IMR-90 (cell line): ENCODE results near the gene CAPRIN1. TPM values are rescaled to one million over a fixed set of nuclear protein-coding genes. Genes with fewer than 3 reads are reported as not detected.

Experiments used
- ATAC-seq: fragments of 200-7000 bp; cut with Tn5 transposase; 2 replicates; pipeline ENCODE4 v1.9.1; 2020; ENCODE audit warnings: low read depth, mild to moderate bottlenecking, moderate library complexity
- BruUV-seq: library from RNA; stranded (reverse); fragments of 400-500 nt; replicated peaks from 2 replicates; lab custom pipeline; 2021; lab: Mats Ljungman, UMichigan
- CTCF ChIA-PET: fragments of 300-600 bp; formaldehyde crosslinking; extraction: SDS; loops from one replicate; lab custom pipeline; 2021; ENCODE audit warnings: antibody characterized with exemption; lab: Yijun Ruan, JAX
- POLR2A ChIA-PET: fragments of 300-600 bp; sonication (Branson Sonifier 250); formaldehyde crosslinking; loops from one replicate; lab custom pipeline; 2022; ENCODE audit warnings: antibody characterized with exemption; ENCODE audit not compliant: unreplicated experiment; lab: Charles Lee
- DNase-seq: peaks from one replicate; pipeline ENCODE4 v3.0.0; 2013
- H2AFZ ChIP-seq: replicated peaks from 2 replicates; pipeline ENCODE3; 2013; ENCODE audit warnings: low read length, mild to moderate bottlenecking; ENCODE audit not compliant: poor library complexity
- H2AK5ac ChIP-seq: 2 replicates; pipeline ENCODE4 v1.6.1; 2013; ENCODE audit warnings: low read depth, low read length, inconsistent platforms
- H2AK9ac ChIP-seq: replicated peaks from 2 replicates; pipeline ENCODE3; 2013; ENCODE audit warnings: mild to moderate bottlenecking, low read depth, low read length, moderate library complexity; ENCODE audit not compliant: poor library complexity
- H2BK120ac ChIP-seq: 2 replicates; pipeline ENCODE4 v1.6.1; 2013; ENCODE audit warnings: low read depth, low read length, inconsistent platforms
- H2BK15ac ChIP-seq: 3 replicates; pipeline ENCODE4 v1.6.1; 2013; ENCODE audit warnings: low read depth, low read length, inconsistent platforms
- H2BK20ac ChIP-seq: 2 replicates; pipeline ENCODE4 v1.6.1; 2013; ENCODE audit warnings: low read depth, mild to moderate bottlenecking, inconsistent platforms, low read length, moderate library complexity
- H2BK5ac ChIP-seq: 2 replicates; pipeline ENCODE4 v1.6.1; 2013; ENCODE audit warnings: mild to moderate bottlenecking, low read depth, low read length, inconsistent platforms; ENCODE audit not compliant: poor library complexity, severe bottlenecking
- H3K14ac ChIP-seq: replicated peaks from 2 replicates; pipeline ENCODE4 v1.6.1; 2013; ENCODE audit warnings: low read depth, low read length, inconsistent platforms
- H3K18ac ChIP-seq: 2 replicates; pipeline ENCODE4 v1.6.1; 2013; ENCODE audit warnings: low read depth, low read length, control low read depth
- H3K23ac ChIP-seq: 2 replicates; pipeline ENCODE4 v1.6.1; 2013; ENCODE audit warnings: low read depth, low read length, inconsistent platforms
- H3K27ac ChIP-seq: 2 replicates; pipeline ENCODE4 v1.5.1; 2013; ENCODE audit warnings: mild to moderate bottlenecking, control low read depth, low read length; ENCODE audit not compliant: insufficient read depth
- H3K27me3 ChIP-seq: 2 replicates; pipeline ENCODE4 v1.6.1; 2013; ENCODE audit warnings: low read length; ENCODE audit not compliant: control insufficient read depth, insufficient read depth
- H3K36me3 ChIP-seq: 2 replicates; pipeline ENCODE4 v1.6.1; 2013; ENCODE audit warnings: low read length, mixed read lengths; ENCODE audit not compliant: control insufficient read depth, insufficient read depth
- H3K4ac ChIP-seq: 2 replicates; pipeline ENCODE4 v1.6.1; 2013; ENCODE audit warnings: low read depth, low read length, inconsistent platforms
- H3K4me1 ChIP-seq: 2 replicates; pipeline ENCODE4 v1.6.1; 2013; ENCODE audit warnings: low read length, mixed read lengths; ENCODE audit not compliant: control insufficient read depth, insufficient read depth
- H3K4me2 ChIP-seq: 2 replicates; pipeline ENCODE4 v1.6.1; 2013; ENCODE audit warnings: low read depth, mild to moderate bottlenecking, control low read depth, low read length, moderate library complexity
- H3K4me3 ChIP-seq: 2 replicates; pipeline ENCODE4 v1.5.1; 2013; ENCODE audit warnings: low read depth, mild to moderate bottlenecking, control low read depth, low read length, moderate library complexity; ENCODE audit not compliant: insufficient read depth
- H3K56ac ChIP-seq: 2 replicates; pipeline ENCODE4 v1.6.1; 2013; ENCODE audit warnings: low read length, inconsistent platforms; ENCODE audit not compliant: insufficient read depth; ENCODE audit errors: extremely low read depth
- H3K79me1 ChIP-seq, 2 experiments: 2 replicates each; pipeline ENCODE4 v1.6.1; 2013; ENCODE audit warnings: low read length in 2 of 2, inconsistent platforms in 1 of 2, low read depth in 1 of 2
- H3K9ac ChIP-seq: 2 replicates; pipeline ENCODE4 v1.6.1; 2013; ENCODE audit warnings: low read depth, low read length, control low read depth
- H3K9me1 ChIP-seq: 2 replicates; pipeline ENCODE4 v1.6.1; 2013; ENCODE audit warnings: low read length, inconsistent platforms; ENCODE audit not compliant: insufficient read depth
- H3K9me3 ChIP-seq: 2 replicates; pipeline ENCODE4 v1.6.1; 2013; ENCODE audit warnings: low read length; ENCODE audit not compliant: control insufficient read depth, insufficient read depth
- H4K20me1 ChIP-seq: 2 replicates; pipeline ENCODE4 v1.6.1; 2013; ENCODE audit warnings: low read length, inconsistent platforms; ENCODE audit not compliant: insufficient read depth
- H4K5ac ChIP-seq: 2 replicates; pipeline ENCODE4 v1.6.1; 2013; ENCODE audit warnings: mild to moderate bottlenecking, low read depth, low read length, control low read depth
- H4K8ac ChIP-seq, 2 experiments: 2 replicates each; pipeline ENCODE4 v1.6.1; 2013; ENCODE audit warnings: low read depth in 2 of 2, low read length in 2 of 2, control low read depth in 1 of 2, inconsistent platforms in 1 of 2
- H4K91ac ChIP-seq: 2 replicates; pipeline ENCODE4 v1.6.1; 2013; ENCODE audit warnings: low read depth, low read length, inconsistent platforms; ENCODE audit not compliant: insufficient read depth
- BHLHE40 ChIP-seq: fragments of 150-350 bp; IDR thresholded peaks from 2 replicates; pipeline ENCODE4 v1.6.1; 2016; ENCODE audit warnings: mild to moderate bottlenecking, low read depth, low read length
- CEBPB ChIP-seq: IDR thresholded peaks from 2 replicates; pipeline ENCODE4 v1.6.1; 2012; ENCODE audit warnings: low read depth, low read length, improper control_type of control experiment
- CHD1 ChIP-seq: IDR thresholded peaks from 2 replicates; pipeline ENCODE4 v1.6.1; 2012; ENCODE audit warnings: low read depth, low read length, improper control_type of control experiment
- FOS ChIP-seq: fragments of 150-350 bp; IDR thresholded peaks from 2 replicates; pipeline ENCODE4 v1.6.1; 2016; ENCODE audit warnings: low read depth, low read length
- MXI1 ChIP-seq: IDR thresholded peaks from 2 replicates; pipeline ENCODE4 v1.6.1; 2012; ENCODE audit warnings: low read depth, mild to moderate bottlenecking, low read length, moderate library complexity, borderline replicate concordance
- NFE2L2 ChIP-seq: fragments of 150-350 bp; IDR thresholded peaks from 2 replicates; pipeline ENCODE4 v1.6.1; 2016; ENCODE audit warnings: low read depth, mild to moderate bottlenecking, low read length
- POLR2A ChIP-seq: IDR thresholded peaks from 2 replicates; pipeline ENCODE4 v1.6.1; 2012; ENCODE audit warnings: mild to moderate bottlenecking, low read depth, low read length
- RAD21 ChIP-seq: IDR thresholded peaks from 2 replicates; pipeline ENCODE4 v1.6.1; 2012; ENCODE audit warnings: low read length, improper control_type of control experiment
- RFX5 ChIP-seq: IDR thresholded peaks from 2 replicates; pipeline ENCODE4 v1.8.0; 2012; ENCODE audit warnings: low read depth, mild to moderate bottlenecking, low read length, moderate library complexity
- SMC3 ChIP-seq: fragments of 150-350 bp; IDR thresholded peaks from 2 replicates; pipeline ENCODE4 v1.6.1; 2016; ENCODE audit warnings: low read depth, mild to moderate bottlenecking, antibody characterized with exemption, low read length, moderate library complexity
- WGBS, 2 experiments: methylation state at CpG; one replicate each; pipeline versions ENCODE4 v1.1.5 to v1.1.7; 2013; ENCODE audit warnings: missing lambda C conversion rate in 2 of 2; ENCODE audit not compliant: insufficient read length in 1 of 2; ENCODE audit errors: extremely low coverage in 2 of 2; 5-methylcytosine and 5-hydroxymethylcytosine counted together
- dilution Hi-C: fragments of 300-500 bp; cut with HindIII; formaldehyde crosslinking; loops from one replicate; pipeline ENCODE4 v1.14.3; 2018; ENCODE audit warnings: low sequenced_read_pairs; ENCODE audit not compliant: unreplicated experiment
- in situ Hi-C: fragments of 300-500 bp; cut with MboI; formaldehyde crosslinking; loops from 3 replicates; pipeline ENCODE4 v1.14.3; 2019; ENCODE audit warnings: low sequenced_read_pairs, inconsistent platforms, mixed read lengths
- intact Hi-C: fragments of 100-400 bp; cut with micrococcal nuclease; formaldehyde crosslinking; loops from 2 replicates; pipeline ENCODE4 v1.10.0; 2022
- polyA plus RNA-seq, 3 experiments: library from polyadenylated mRNA; depleted of rRNA; stranded (reverse); fragments of >200 nt; gene quantifications; 2 replicates each; pipeline ENCODE4 v1.2.3, GENCODE V29; 2012; ENCODE audit warnings: low replicate concordance in 1 of 3
- total RNA-seq: library from RNA; depleted of rRNA; stranded (reverse); fragments of >200 nt; gene quantifications from 2 replicates; pipeline ENCODE4 v1.2.3, GENCODE V29; 2012
- TF ChIP-seq, protein P1 (sequence below): fragments of 150-350 bp; IDR thresholded peaks from 2 replicates; pipeline ENCODE4 v1.6.1; 2016; ENCODE audit warnings: low read depth, mild to moderate bottlenecking, low read length, moderate library complexity, borderline replicate concordance
- TF ChIP-seq, protein P2 (sequence below): conservative IDR thresholded peaks from 2 replicates; pipeline ENCODE4 v1.5.1; 2012; ENCODE audit warnings: mild to moderate bottlenecking, low read depth, low read length, improper control_type of control experiment
- TF ChIP-seq, protein P3 (sequence below): fragments of 150-350 bp; IDR thresholded peaks from 2 replicates; pipeline ENCODE4 v1.6.1; 2017; ENCODE audit warnings: mild to moderate bottlenecking, antibody characterized with exemption, low read length, low read depth

The CAPRIN1 gene
- total and polyA plus RNA-seq, 2 of the 4 experiments (the other 2 are of a cell fraction): 127 to 253 TPM

DNA sequence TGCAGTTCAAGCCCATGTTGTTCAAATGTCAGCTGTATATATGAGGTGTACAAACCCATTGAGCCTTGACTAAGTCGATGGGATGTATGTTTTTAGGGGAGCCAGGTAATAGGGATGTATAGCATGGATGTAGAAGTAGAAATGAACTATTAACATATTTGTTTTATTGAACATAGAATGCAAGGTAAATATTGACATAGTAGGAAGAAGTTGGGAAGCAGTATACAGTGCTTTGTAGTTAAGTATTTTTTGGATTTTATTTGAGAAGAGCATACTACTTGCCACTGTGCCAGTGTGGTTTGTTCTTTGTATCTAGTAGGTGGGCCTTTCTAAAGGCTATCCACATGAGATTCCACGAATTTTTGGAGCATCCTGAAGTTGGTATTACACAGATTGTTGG lies 33.1 kb downstream of the CAPRIN1 start:
- no CpG with 5 or more reads among the region's 2 CpGs for whole genome bisulfite sequencing, 2 experiments
- Histone ChIP-seq H3K27me3 (no peaks in the 10 kb centered on the region), H3K56ac (no peak overlapping the region), H4K20me1 (peaks cover 3% of the 10 kb centered on the region; the same call in 1 of the 2 replicates), H3K9me3 (no peaks in the 10 kb centered on the region), H3K79me1 (peaks cover 27 to 56% of the 10 kb centered on the region in 2 experiments), H2AFZ (no peak overlapping the region), H3K23ac (no peak overlapping the region), H3K27ac (no peak overlapping the region), H3K4me3 (no peak overlapping the region), H4K91ac (no peak overlapping the region), H3K4ac (no peak overlapping the region), H2BK120ac (no peak overlapping the region), H4K8ac (no peak overlapping the region), H3K36me3 (peaks cover 62% of the 10 kb centered on the region), H3K14ac (no peak overlapping the region), H4K5ac (no peak overlapping the region; the same call in 1 of the 2 replicates), H3K9me1 (no peaks in the 10 kb centered on the region), H3K9ac (no peak overlapping the region), H3K4me1 (no peaks in the 10 kb centered on the region), H2BK5ac (no peak overlapping the region), H3K18ac (no peak overlapping the region), H2BK15ac (no peak overlapping the region), H2BK20ac (no peak overlapping the region), H2AK9ac (no peak overlapping the region), H3K4me2 (no peak overlapping the region), H2AK5ac (no peak overlapping the region)
- ATAC-seq (0 out of 2 replicates have a peak, but pooled peaks have one; percentile 35), DNase-seq (no peak)
- TF ChIP-seq CEBPB: no peak
- TF ChIP-seq, protein P1, sequence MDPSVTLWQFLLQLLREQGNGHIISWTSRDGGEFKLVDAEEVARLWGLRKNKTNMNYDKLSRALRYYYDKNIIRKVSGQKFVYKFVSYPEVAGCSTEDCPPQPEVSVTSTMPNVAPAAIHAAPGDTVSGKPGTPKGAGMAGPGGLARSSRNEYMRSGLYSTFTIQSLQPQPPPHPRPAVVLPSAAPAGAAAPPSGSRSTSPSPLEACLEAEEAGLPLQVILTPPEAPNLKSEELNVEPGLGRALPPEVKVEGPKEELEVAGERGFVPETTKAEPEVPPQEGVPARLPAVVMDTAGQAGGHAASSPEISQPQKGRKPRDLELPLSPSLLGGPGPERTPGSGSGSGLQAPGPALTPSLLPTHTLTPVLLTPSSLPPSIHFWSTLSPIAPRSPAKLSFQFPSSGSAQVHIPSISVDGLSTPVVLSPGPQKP: no peak
- TF ChIP-seq BHLHE40: no peak
- TF ChIP-seq RAD21: no peak
- no peak for TF ChIP-seq RFX5
- TF ChIP-seq, protein P2, sequence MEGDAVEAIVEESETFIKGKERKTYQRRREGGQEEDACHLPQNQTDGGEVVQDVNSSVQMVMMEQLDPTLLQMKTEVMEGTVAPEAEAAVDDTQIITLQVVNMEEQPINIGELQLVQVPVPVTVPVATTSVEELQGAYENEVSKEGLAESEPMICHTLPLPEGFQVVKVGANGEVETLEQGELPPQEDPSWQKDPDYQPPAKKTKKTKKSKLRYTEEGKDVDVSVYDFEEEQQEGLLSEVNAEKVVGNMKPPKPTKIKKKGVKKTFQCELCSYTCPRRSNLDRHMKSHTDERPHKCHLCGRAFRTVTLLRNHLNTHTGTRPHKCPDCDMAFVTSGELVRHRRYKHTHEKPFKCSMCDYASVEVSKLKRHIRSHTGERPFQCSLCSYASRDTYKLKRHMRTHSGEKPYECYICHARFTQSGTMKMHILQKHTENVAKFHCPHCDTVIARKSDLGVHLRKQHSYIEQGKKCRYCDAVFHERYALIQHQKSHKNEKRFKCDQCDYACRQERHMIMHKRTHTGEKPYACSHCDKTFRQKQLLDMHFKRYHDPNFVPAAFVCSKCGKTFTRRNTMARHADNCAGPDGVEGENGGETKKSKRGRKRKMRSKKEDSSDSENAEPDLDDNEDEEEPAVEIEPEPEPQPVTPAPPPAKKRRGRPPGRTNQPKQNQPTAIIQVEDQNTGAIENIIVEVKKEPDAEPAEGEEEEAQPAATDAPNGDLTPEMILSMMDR: no peak
- no peak for TF ChIP-seq FOS
- TF ChIP-seq NFE2L2: no peak
- no peak for TF ChIP-seq POLR2A
- no peak for TF ChIP-seq CHD1
- no peak for TF ChIP-seq SMC3
- TF ChIP-seq MXI1: no peak
- TF ChIP-seq, protein P3, sequence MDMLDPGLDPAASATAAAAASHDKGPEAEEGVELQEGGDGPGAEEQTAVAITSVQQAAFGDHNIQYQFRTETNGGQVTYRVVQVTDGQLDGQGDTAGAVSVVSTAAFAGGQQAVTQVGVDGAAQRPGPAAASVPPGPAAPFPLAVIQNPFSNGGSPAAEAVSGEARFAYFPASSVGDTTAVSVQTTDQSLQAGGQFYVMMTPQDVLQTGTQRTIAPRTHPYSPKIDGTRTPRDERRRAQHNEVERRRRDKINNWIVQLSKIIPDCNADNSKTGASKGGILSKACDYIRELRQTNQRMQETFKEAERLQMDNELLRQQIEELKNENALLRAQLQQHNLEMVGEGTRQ: no peak
- in situ Hi-C loops (no loop called here), intact Hi-C loops (loop anchor here (1.0 kb wide), 1 partner anchor 26 kb away; no protein-coding TSS in a partner anchor), dilution Hi-C loops (no loop called here)
- ChIA-PET POLR2A (no interaction called here), CTCF (no interaction called here)
- BruUV-seq: no TSS peak
